ENCODE measurements around the gene UNCX. TPM values are rescaled to one million over a fixed set of nuclear protein-coding genes. Genes with fewer than 3 reads are reported as not detected.

UNCX gene
- total and polyA plus RNA-seq, 2 of the 4 experiments (the other 2 are of a cell fraction) = not detected

- Histone ChIP-seq H2BK120ac (ENCODE audit: low read depth, low read length) (no peak overlapping the region), H3K36me3 (ENCODE audit: control insufficient read depth, insufficient read depth, low read length) (no peaks in the 10 kb centered on the region), H3K27ac (ENCODE audit: insufficient read depth, low read length) (no peak overlapping the region), H3K14ac (replicated peaks; ENCODE audit: low read depth, low read length) (no peak overlapping the region), H3K9ac (ENCODE audit: low read depth, low read length) (no peak overlapping the region), H3K56ac (ENCODE audit: extremely low read depth, insufficient read depth, low read length) (no peak overlapping the region), H2BK5ac (ENCODE audit: low read depth, low read length, poor library complexity, severe bottlenecking) (no peak overlapping the region), H3K9me1 (ENCODE audit: insufficient read depth, low read length) (no peaks in the 10 kb centered on the region), H3K23ac (ENCODE audit: low read depth, low read length) (no peak overlapping the region), H4K5ac (ENCODE audit: low read depth, low read length) (no peak overlapping the region), H3K27me3 (ENCODE audit: control insufficient read depth, insufficient read depth, low read length) (peaks cover 81% of the 10 kb centered on the region), H2AK9ac (replicated peaks; ENCODE audit: low read depth, low read length, poor library complexity) (no peak overlapping the region), H3K4me2 (ENCODE audit: low read depth, low read length) (no peak overlapping the region), H4K20me1 (ENCODE audit: insufficient read depth, low read length) (peaks cover 5% of the 10 kb centered on the region; the same call in 1 of the 2 replicates), H4K91ac (ENCODE audit: insufficient read depth, low read depth, low read length) (no peak overlapping the region), H3K18ac (ENCODE audit: low read depth, low read length) (no peak overlapping the region), H4K8ac (ENCODE audit: low read depth in 2 of 2, low read length in 2 of 2) (no peak overlapping the region), H2BK20ac (ENCODE audit: low read depth, low read length) (no peak overlapping the region), H3K4ac (ENCODE audit: low read depth, low read length) (no peak overlapping the region), H2AK5ac (ENCODE audit: low read depth, low read length) (no peak overlapping the region), H3K4me3 (ENCODE audit: insufficient read depth, low read depth, low read length) (no peak overlapping the region), H3K79me1 (ENCODE audit: low read depth in 1 of 2, low read length in 2 of 2) (no peaks in the 10 kb centered on the region), H2BK15ac (ENCODE audit: low read depth, low read length) (no peak overlapping the region), H3K4me1 (ENCODE audit: control insufficient read depth, insufficient read depth, low read length) (no peaks in the 10 kb centered on the region), H2AFZ (replicated peaks; ENCODE audit: low read length, poor library complexity) (no peak overlapping the region), H3K9me3 (ENCODE audit: control insufficient read depth, insufficient read depth, low read length) (no peaks in the 10 kb centered on the region)
- 56% methylated on average over 5 of the region's 11 CpGs; no CpG with 5 or more reads in 1 of the 2 experiments for whole genome bisulfite sequencing, 2 experiments (ENCODE audit: extremely low coverage in 2 of 2, insufficient read length in 1 of 2)
- intact Hi-C loops (cut with micrococcal nuclease) = no loop called here
- no peak for ATAC-seq (ENCODE audit: low read depth)
- BruUV-seq (replicated peaks) = no TSS peak
- ChIA-PET POLR2A (ENCODE audit: unreplicated experiment) (no interaction called here), CTCF (interaction anchor here (0.6 kb wide), 1 partner anchor 180 kb away, joined by 3 read pairs; no protein-coding TSS in a partner anchor)
- in situ Hi-C loops (cut with MboI; ENCODE audit: low sequenced_read_pairs) = no loop called here
- TF ChIP-seq CHD1 (IDR thresholded peaks at IDR 0.05; ENCODE audit: low read depth, low read length) = no peak
- no peak for TF ChIP-seq CEBPB (IDR thresholded peaks at IDR 0.05; ENCODE audit: low read depth, low read length)
- TF ChIP-seq SMC3 (IDR thresholded peaks at IDR 0.05; ENCODE audit: low read depth, low read length) = no peak
- TF ChIP-seq MXI1 (IDR thresholded peaks at IDR 0.05; ENCODE audit: borderline replicate concordance, low read depth, low read length) = no peak
- TF ChIP-seq RCOR1 (IDR thresholded peaks at IDR 0.05; ENCODE audit: insufficient replicate concordance, low read length) = no peak
- TF ChIP-seq FOS (IDR thresholded peaks at IDR 0.05; ENCODE audit: low read depth, low read length) = no peak
- no peak for TF ChIP-seq RAD21 (IDR thresholded peaks at IDR 0.05; ENCODE audit: low read length)
- DNase-seq = no peak
- dilution Hi-C loops (cut with HindIII; ENCODE audit: low sequenced_read_pairs, unreplicated experiment) = no loop called here
Observed at GRCh38 chr7:1256621-1257020, 23.9 kb downstream of the UNCX start.

Data from IMR-90 (cell line).